ENCODE results near the gene MZT2A.
"Not testable (repeated sequence)": the region's sequence is repeated elsewhere in the genome, so short reads cannot be mapped to it uniquely, and the experiment has no call there.

The MZT2A gene

GRCh38 chr2:131490616-131491468, 1.4 kb downstream of the MZT2A start:
- not testable (repeated sequence) for DNase-seq

DNA sequence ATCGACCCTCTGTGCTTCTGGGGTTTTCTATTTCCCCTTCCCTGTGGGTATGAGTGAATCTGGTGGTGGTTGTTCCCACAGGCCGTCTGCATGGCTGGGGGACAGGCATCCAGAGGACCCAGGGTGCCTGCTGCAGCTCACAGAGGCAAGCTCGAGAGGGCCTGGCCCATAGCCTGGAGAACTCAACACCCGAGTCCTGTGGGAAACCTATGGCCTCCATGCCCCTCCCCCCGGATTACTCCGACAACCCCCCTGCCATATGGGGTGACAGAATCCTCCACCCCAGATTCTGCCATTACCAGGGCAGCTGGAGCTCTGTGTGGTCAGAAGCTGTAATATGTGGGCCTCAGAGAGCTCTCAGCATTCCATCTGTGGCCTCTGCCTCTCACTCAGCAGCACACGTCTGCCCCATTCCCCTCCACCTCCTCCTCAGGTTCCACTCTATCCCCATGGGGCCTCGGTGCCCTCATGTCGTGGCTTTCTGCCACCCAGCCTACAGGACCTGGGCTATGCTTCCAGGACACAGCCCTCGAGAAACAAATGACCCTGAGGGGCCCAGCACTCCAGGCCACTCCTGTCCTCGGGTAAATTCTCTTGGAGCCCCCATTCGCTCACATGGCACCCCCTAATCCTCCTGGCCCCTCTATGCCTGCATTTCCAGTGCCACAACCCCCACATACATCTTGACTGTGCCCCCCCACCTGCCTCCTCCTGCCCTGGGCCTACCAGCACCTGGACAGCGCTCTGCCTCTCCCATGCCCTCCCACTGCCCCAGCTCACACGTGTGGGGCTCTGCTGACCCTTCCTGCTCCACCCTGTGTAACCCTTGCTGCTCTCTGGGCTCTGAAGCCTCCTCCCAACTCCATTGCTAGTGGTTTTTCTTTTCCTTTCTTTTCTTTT, 3.6 kb downstream of the MZT2A start:
- DNase-seq, result no peak

- not testable (repeated sequence) for DNase-seq
Measured at GRCh38 chr2:131486201-131486902, 5.8 kb downstream of the MZT2A start.

DNA sequence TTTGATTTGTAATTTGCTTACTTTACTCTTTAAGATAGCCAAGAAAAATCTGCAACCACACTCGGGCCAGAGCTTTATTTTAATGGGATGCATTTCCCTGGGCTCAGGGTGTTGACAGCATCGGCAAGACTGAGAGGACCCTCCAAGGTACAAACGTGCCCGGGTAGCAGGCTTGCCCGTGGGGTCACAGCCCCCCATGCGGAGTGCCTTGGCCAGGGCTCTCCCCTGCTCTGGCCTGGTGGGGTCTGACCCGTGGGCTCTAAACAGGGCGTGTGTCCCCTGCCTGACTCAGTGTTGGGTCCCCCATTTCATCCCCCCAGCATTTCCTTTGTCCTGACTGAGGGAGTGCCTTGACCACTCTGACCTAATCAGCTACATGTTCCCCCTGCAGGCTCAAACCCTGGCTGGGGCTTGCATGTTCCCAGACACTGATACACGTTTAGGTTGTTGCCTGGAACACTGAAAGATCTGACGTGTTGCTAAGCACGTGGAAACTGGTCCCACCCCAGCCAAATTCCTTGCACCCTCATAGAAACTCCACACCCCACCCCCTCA, 7.2 kb downstream of the MZT2A start:
- DNase-seq, result not testable (repeated sequence)

GRCh38 chr2:131483981-131484820, 8.0 kb downstream of the MZT2A start:
- not testable (repeated sequence) for DNase-seq

- DNase-seq, result not testable (repeated sequence)
Measured at GRCh38 chr2:131482506-131483155, 9.6 kb downstream of the MZT2A start.

GRCh38 chr2:131480351-131480750, 11.8 kb downstream of the MZT2A start:
- not testable (repeated sequence) for DNase-seq

DNA sequence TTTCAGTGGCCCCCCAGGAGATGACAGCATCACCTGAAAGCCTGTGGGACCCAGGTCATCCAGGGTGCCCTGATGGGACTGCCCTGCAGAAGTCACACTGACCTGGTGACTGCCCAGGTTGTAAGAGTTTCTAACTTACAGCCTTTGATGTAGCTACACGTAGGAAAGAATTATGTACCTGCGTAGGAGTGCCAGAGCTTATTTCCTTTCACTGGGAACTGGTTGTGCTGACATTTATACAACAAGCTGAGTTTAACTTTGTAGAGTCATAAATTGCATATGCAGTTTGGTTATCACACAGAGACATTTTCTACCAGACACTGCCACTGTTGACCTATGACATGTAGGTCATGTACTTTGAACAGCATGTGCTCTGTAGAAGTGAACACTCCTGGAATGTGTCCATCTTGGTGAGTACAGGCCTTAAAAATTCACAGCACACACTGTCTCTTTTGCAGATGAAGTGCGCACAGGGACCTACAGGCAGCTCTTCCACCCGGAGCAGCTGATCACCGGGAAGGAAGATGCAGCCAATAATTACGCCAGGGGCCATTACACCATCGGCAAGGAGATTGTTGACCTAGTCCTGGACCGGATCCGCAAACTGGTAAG, 13.2 kb downstream of the MZT2A start:
- DNase-seq, result not testable (repeated sequence)

GRCh38 chr2:131478074-131478849, 13.9 kb downstream of the MZT2A start:
- not testable (repeated sequence) for DNase-seq

- not testable (repeated sequence) for DNase-seq
Measured at GRCh38 chr2:131477227-131477626, 15.0 kb downstream of the MZT2A start.

GRCh38 chr2:131476363-131476762, 15.8 kb downstream of the MZT2A start:
- not testable (repeated sequence) for DNase-seq

DNA sequence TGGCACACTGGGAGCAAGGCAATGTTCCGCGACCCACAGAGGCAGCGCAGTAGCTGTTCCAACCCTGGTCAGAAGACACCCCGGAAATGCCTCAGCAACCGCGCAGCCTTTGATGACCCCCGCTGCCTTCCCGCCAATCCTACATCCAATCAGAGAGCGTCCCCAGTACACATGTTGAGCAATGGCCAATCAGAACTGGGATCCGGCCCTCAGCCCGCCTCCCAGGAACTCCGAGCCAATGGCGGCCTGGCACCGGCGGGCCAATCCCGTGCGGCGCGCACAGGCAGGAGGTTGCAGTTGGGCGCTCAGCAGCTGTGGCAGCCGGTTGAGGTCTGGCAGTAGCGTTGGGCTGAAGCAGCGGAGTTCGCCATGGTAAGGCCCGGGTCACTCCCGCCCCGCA, 16.4 kb downstream of the MZT2A start, which contains the start of gene TUBA3D:
TSS of gene TUBA3D (plus strand) at position 289 of the 400 bp plus-strand sequence. CDS start at position 370, 81 bp downstream.
- DNase-seq, result no peak

DNA sequence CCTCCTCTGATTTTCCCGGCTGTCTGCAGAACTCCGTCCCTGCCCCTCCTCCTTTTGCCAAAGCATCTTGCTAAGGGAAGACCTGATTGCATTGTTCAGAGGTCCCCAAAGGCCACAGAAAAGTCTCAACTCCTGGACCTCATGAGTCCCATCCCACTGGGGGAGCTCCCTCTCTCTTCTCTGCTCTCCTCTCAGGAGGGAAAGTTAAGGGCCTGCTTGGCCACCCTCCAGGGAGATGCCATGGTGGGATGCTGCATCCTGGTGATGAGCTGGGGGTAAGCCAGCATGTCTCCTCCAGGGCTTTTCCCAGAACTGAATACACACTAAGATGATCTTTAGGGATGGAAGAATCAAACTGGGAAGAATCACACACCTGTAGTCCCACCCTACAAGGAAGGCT, 18.9 kb downstream of the MZT2A start:
- not testable (repeated sequence) for DNase-seq

GRCh38 chr2:131471624-131472023, 20.6 kb downstream of the MZT2A start:
- not testable (repeated sequence) for DNase-seq

GRCh38 chr2:131470944-131471343, 21.3 kb downstream of the MZT2A start:
- DNase-seq, result not testable (repeated sequence)

- not testable (repeated sequence) for DNase-seq
Measured at GRCh38 chr2:131467722-131468121, 24.5 kb downstream of the MZT2A start.

DNA sequence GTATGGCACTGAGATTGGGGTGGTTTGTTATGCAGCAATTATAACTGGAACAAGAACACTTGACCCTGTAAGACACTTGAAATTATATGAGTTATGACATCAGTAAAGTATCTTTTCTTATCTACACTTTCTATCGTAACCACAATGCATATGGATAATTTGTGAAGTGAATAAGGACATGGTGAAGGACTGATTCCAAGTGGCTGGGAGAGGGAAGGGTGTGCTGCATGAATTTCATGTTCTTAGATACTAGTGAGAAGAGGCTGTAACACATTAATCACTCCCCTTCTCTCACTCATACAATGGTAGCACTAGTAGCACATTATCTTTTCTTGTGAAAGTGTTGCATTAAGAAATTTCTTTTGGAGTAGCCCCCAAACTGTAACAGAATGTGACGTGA, 37.3 kb downstream of the MZT2A start:
- DNase-seq, result not testable (repeated sequence)

DNA sequence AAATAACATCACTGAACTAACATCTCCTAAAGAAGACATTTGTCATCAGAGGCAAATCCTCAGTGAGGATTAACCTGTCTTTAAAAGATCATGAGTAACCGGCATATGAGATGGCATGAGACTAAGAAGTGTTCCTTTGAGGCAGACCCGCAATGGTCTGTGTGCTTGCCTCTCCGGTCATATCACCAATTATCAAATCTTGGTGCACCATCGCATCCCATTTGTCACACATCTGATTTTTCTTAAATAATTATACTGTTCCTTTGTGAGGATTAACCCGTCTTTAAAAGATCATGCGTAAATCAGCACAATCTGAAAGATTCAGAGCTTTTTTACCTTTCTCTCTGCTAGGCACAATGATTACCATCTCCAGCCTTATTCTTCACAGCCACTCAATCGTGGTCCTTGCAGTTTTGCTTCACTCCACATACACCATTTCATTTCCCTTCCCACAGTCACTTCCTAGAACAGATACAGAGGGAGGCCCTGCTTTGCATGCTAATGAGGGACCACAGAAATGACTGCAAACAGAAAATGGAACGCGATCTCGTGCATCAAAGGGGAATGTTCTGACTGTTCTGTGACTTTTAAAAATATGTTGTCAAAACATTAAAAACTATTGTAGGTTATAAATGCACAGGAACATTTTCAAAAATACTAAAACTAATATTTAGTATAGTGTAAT, 40.8 kb downstream of the MZT2A start:
- DNase-seq, result not testable (repeated sequence)

DNA sequence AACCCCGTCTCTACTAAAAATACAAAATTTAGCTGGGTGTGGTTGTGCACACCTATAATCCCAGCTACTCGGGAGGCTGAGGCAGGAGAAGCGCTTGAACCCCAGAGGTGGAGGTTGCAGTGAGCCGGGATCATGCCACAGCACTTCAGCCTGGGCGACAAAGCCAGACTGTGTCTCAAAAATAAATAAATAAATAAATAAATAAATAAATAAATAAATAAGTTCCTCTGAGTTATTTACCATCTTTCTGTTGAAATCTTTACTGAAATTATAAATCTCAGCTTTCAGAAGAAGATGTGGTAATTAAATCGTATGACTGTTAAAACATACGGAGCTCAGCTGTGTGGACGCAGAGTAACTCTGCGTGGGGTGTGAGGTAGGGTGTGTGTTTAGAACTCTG, 44.2 kb downstream of the MZT2A start:
- DNase-seq, result not testable (repeated sequence)
